CD4-positive, alpha-beta T cell treated with Interleukin-12 subunit alpha and Interleukin-12 subunit beta, for 1 hour (primary cell): ENCODE measurements around the gene NOL4L.

ENCODE experiments used
- DNase-seq: peaks from one replicate; pipeline ENCODE4 v3.0.0-alpha.2; 2020

Gene NOL4L

GRCh38 chr20:32538526-32538939, 46.6 kb downstream of the NOL4L start:
- peak; percentile 36 for DNase-seq

- no peak for DNase-seq
These were observed 47.2 kb downstream of the NOL4L start for GRCh38 chr20:32537657-32538525.

- DNase-seq, result peak; percentile 76
These were observed 48.1 kb downstream of the NOL4L start for GRCh38 chr20:32536851-32537656.

GRCh38 chr20:32535953-32536823, 48.9 kb downstream of the NOL4L start:
- peak; percentile 90 for DNase-seq

GRCh38 chr20:32535316-32535952, 49.7 kb downstream of the NOL4L start:
- DNase-seq, result peak; percentile 44

- peak; percentile 77 for DNase-seq
These were observed 50.4 kb downstream of the NOL4L start for GRCh38 chr20:32534661-32535240.

GRCh38 chr20:32533732-32534131, 51.4 kb downstream of the NOL4L start:
- no peak for DNase-seq

- DNase-seq, result no peak
These were observed 52.9 kb downstream of the NOL4L start for GRCh38 chr20:32532246-32532645.

- no peak for DNase-seq
These were observed 56.0 kb downstream of the NOL4L start for GRCh38 chr20:32528905-32529670.

- DNase-seq, result no peak
These were observed 56.8 kb downstream of the NOL4L start for GRCh38 chr20:32528171-32528891.

- no peak for DNase-seq
These were observed 57.6 kb downstream of the NOL4L start for GRCh38 chr20:32527447-32528055.

- DNase-seq, result no peak
These were observed 58.1 kb downstream of the NOL4L start for GRCh38 chr20:32527052-32527446.

GRCh38 chr20:32526541-32526940, 58.6 kb downstream of the NOL4L start:
- no peak for DNase-seq

- DNase-seq, result no peak
These were observed 59.0 kb downstream of the NOL4L start for GRCh38 chr20:32526125-32526524.

- no peak for DNase-seq
These were observed 60.2 kb downstream of the NOL4L start for GRCh38 chr20:32524829-32525501.

- no peak for DNase-seq
These were observed 61.4 kb downstream of the NOL4L start for GRCh38 chr20:32523613-32524213.

- DNase-seq, result no peak
These were observed 62.1 kb downstream of the NOL4L start for GRCh38 chr20:32522776-32523612.

- DNase-seq, result no peak
These were observed 62.7 kb downstream of the NOL4L start for GRCh38 chr20:32522526-32522775.
